GM12891 (cell line): ENCODE data around the gene EBI3.

Experiments used
- PAX5 ChIP-seq: IDR thresholded peaks from 2 replicates; pipeline ENCODE4 v1.6.1; 2011; ENCODE audit warnings: low read length, moderate library complexity, mild to moderate bottlenecking; ENCODE audit not compliant: insufficient read depth, severe bottlenecking
- POLR2A ChIP-seq: IDR thresholded peaks from 2 replicates; pipeline ENCODE4 v1.6.1; 2011; ENCODE audit warnings: low read depth, low read length, control low read depth
- POLR2AphosphoS5 ChIP-seq: IDR thresholded peaks from 2 replicates; pipeline ENCODE4 v1.6.1; 2011; ENCODE audit warnings: low read depth, low read length, control low read depth
- SPI1 ChIP-seq: IDR thresholded peaks from 2 replicates; pipeline ENCODE4 v1.6.1; 2011; ENCODE audit warnings: low read depth, low read length, control low read depth
- TAF1 ChIP-seq: IDR thresholded peaks from 2 replicates; pipeline ENCODE4 v1.6.1; 2011; ENCODE audit warnings: low read depth, low read length, control low read depth

- TF ChIP-seq POLR2A = no peak
- TF ChIP-seq TAF1 = no peak
- TF ChIP-seq PAX5 = no peak
- no peak for TF ChIP-seq POLR2AphosphoS5
- TF ChIP-seq SPI1 = no peak
Measured at GRCh38 chr19:4278010-4278409, 48.7 kb downstream of the EBI3 start.
